NT2/D1 (cell line): Measurements from ENCODE around the gene PCSK2.

Source experiments
- SUZ12 ChIP-seq: IDR thresholded peaks from 2 replicates; pipeline ENCODE4 v1.6.1; 2011; ENCODE audit not compliant: insufficient read length, insufficient read depth; ENCODE audit errors: extremely low read depth
- YY1 ChIP-seq: IDR thresholded peaks from 2 replicates; pipeline ENCODE4 v1.6.1; 2011; ENCODE audit not compliant: insufficient read length, insufficient read depth
- ZNF274 ChIP-seq: IDR thresholded peaks from 2 replicates; pipeline ENCODE4 v1.6.1; 2011; ENCODE audit warnings: mild to moderate bottlenecking, low read depth, low read length

DNA sequence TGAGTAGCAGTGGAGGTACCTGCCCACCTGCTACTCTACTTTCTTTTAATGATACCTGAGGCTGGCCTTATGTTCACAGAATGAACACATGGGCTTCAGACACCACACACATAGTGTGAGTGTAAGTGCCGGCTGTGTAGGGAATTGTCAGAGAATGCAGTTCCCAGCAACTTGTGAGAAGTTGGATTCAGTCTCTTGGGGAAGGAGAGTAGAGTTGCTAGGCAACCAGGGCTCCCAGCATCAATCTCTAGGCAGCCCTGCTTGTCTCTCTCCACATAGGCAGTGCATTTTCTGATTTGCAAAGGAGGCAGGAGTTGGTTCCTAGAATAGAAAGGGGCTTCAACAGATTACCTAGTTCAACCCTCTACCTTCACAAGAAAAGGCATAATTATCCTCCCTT is 230.2 kb downstream of the PCSK2 start:
- no peak for TF ChIP-seq ZNF274
- no peak for TF ChIP-seq YY1
- no peak for TF ChIP-seq SUZ12
